ENCODE measurements around the gene RANBP1. TPM values are rescaled to one million over a fixed set of nuclear protein-coding genes. Genes with fewer than 3 reads are reported as not detected.

Gene RANBP1
- total and polyA plus RNA-seq, 2 of the 13 experiments (the other 11 are each of a cell fraction or from before 2014, with no cell fraction given), result 181 to 492 TPM

DNA sequence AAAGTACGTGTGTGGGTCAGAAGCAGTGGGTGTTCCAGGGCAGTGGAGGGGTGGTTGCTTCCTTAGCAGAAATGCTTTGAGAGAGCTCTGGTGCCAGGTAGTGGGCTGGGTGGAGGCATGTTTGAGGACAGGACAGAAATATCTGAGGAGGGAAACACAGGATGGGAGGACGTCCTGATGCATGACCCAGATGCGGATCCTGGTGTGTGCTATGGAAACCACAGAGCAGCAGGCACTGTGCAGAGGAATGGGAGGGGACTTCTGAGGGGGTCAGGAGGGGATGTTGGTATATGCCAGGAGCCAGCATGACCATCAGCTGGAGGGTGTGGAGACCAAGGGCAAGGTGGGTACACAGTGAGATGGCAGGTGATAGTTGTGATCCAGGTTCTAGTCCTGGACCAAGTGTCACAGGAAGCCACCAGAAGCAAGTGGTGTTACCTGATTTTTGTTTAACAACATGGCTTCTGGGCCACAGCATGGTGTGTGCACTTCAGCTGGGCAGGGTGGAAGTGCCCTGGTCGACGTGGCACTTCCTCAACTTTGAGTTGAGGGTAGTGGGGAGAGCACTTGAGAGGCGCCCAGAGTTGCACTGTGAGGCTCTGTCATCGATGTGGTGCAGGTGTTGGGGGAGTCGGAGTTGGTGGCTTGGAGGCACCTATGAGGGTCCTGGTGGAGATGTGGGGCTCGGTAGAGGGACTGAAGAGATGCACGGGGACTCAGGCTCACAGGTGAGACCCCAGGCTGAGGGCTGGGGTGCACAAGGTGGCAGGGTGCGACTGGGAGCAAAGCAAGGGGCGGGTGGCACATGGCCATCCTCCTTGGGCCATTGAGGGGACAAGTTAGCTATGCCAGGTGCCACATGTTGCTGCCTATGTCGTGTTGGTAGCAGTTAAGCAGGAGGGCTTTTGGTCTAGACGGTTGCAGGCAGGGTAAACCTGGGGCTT, 28.3 kb upstream of the RANBP1 start:
- peaks cover 31% of the 10 kb centered on the region for H3K4me1 ChIP-seq (ENCODE audit: insufficient read depth, low read length)
- H4K20me1 ChIP-seq (ENCODE audit: insufficient read depth, low read length), result peaks cover 13% of the 10 kb centered on the region; the same call in 1 of the 2 replicates
- ATAC-seq, result no peak
- in situ Hi-C loops (cut with HindIII; ENCODE audit: extremely low pct_ligation_motif_present, low pct_unique_long_range_greater_than_20kb) (no loop called here), intact Hi-C loops (cut with micrococcal nuclease; ENCODE audit: unreplicated experiment) (no loop called here)
- no TSS peak for BruUV-seq (replicated peaks)
- no peak overlapping the region for H3K4me2 ChIP-seq (ENCODE audit: low read depth, low read length)
- TF ChIP-seq RBM22 (optimal IDR thresholded peaks at IDR 0.05; ENCODE audit: low read length) (peak; percentile 1), ZFP36L1 (CRISPR knock-in tag; IDR thresholded peaks at IDR 0.05) (no peak)
- no peaks in the 10 kb centered on the region for H3K9me3 ChIP-seq (ENCODE audit: low read length)
- POLR2A ChIA-PET, result no interaction called here
- no peaks in the 10 kb centered on the region for H3K27me3 ChIP-seq (ENCODE audit: control insufficient read depth in 1 of 2, insufficient read depth in 2 of 2, low read length in 2 of 2)
- CTCF ChIA-PET (ENCODE audit: low intra/inter-chr PET ratio, low total read pairs), result no interaction called here
- H3K9ac ChIP-seq (ENCODE audit: insufficient read depth, low read depth, low read length), result no peak overlapping the region
- no peak overlapping the region for H2AFZ ChIP-seq (ENCODE audit: low read length)
- H3K79me2 ChIP-seq (ENCODE audit: insufficient read depth, low read length), result peaks cover 44% of the 10 kb centered on the region
- 97% methylated on average over 13 of the region's 14 CpGs for WGBS (ENCODE audit: low lambda C conversion rate)
- peaks cover 60 to 78% of the 10 kb centered on the region in 2 experiments for H3K36me3 ChIP-seq (replicated peaks in 1 of 2; ENCODE audit: control insufficient read depth in 1 of 2, insufficient read depth in 2 of 2, low read length in 2 of 2)
- H3K4me3 ChIP-seq (replicated peaks in 1 of 3; ENCODE audit: insufficient read depth in 1 of 3, low read depth in 2 of 3, low read length in 3 of 3), result no peak overlapping the region
- no peak overlapping the region for H3K27ac ChIP-seq (ENCODE audit: extremely low read length, insufficient read depth, low read length)
- DNase-seq (ENCODE audit: low spot score), result no peak
- no peak for FAIRE-seq

DNA sequence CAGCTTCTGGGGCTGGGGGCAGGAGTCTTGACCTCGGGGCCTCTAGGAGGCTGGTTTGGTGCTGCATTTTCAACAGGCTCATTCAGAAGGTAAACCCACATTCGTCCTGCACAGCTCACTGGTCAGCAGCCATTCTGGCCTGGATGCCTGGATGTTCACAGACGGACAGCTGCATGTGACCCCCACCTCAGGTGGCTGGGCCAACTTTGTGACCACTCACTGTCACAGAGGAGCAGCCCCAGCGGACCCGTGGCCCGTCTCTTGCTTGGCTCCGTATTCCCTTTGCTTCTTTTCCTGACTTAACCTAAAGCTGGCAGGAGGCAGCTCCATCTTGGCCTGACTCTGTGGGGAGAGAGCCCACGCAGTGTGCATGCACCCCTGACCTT, 27.6 kb upstream of the RANBP1 start:
- WGBS (ENCODE audit: low lambda C conversion rate), result 95% methylated on average over 6 of the region's 8 CpGs

More for the DNA sequence above, 27.6 kb upstream of the RANBP1 start:
- no peak overlapping the region for H3K4me2 ChIP-seq (ENCODE audit: low read depth, low read length)
- ATAC-seq (no peak), DNase-seq (ENCODE audit: low spot score) (no peak), FAIRE-seq (no peak)
- no peak overlapping the region for H3K27ac ChIP-seq (ENCODE audit: extremely low read length, insufficient read depth, low read length)
- ChIA-PET POLR2A (no interaction called here), CTCF (ENCODE audit: low intra/inter-chr PET ratio, low total read pairs) (no interaction called here)
- BruUV-seq (replicated peaks), result no TSS peak
- no peak overlapping the region for H3K9ac ChIP-seq (ENCODE audit: insufficient read depth, low read depth, low read length)
- peaks cover 8% of the 10 kb centered on the region; the same call in 1 of the 2 replicates for H4K20me1 ChIP-seq (ENCODE audit: insufficient read depth, low read length)
- no peak for TF ChIP-seq ZBTB3 (CRISPR knock-in tag; IDR thresholded peaks at IDR 0.05; ENCODE audit: borderline replicate concordance, low read depth)
- in situ Hi-C loops (cut with HindIII; ENCODE audit: extremely low pct_ligation_motif_present, low pct_unique_long_range_greater_than_20kb), result no loop called here
- H2AFZ ChIP-seq (ENCODE audit: low read length), result no peak overlapping the region
- H3K4me1 ChIP-seq (ENCODE audit: insufficient read depth, low read length), result peaks cover 24% of the 10 kb centered on the region
- H3K36me3 ChIP-seq (replicated peaks in 1 of 2; ENCODE audit: control insufficient read depth in 1 of 2, insufficient read depth in 2 of 2, low read length in 2 of 2), result peaks cover 58 to 77% of the 10 kb centered on the region in 2 experiments
- H3K9me3 ChIP-seq (ENCODE audit: low read length), result no peaks in the 10 kb centered on the region
- peaks cover 37% of the 10 kb centered on the region for H3K79me2 ChIP-seq (ENCODE audit: insufficient read depth, low read length)
- no peaks in the 10 kb centered on the region for H3K27me3 ChIP-seq (ENCODE audit: control insufficient read depth in 1 of 2, insufficient read depth in 2 of 2, low read length in 2 of 2)
- no peak overlapping the region for H3K4me3 ChIP-seq (replicated peaks in 1 of 3; ENCODE audit: insufficient read depth in 1 of 3, low read depth in 2 of 3, low read length in 3 of 3)
- intact Hi-C loops (cut with micrococcal nuclease; ENCODE audit: unreplicated experiment), result no loop called here
